DND-41 (cell line): Measurements from ENCODE around the gene ACBD6.

Source experiments
- ATAC-seq: fragments of 200-7000 bp; cut with Tn5 transposase; 3 replicates; pipeline ENCODE4 v1.9.1; 2021; ENCODE audit warnings: low read depth; ENCODE audit not compliant: insufficient read depth
- DNase-seq: peaks from one replicate; pipeline ENCODE4 v3.0.0-alpha.2; 2020
- H2AFZ ChIP-seq: 2 replicates; pipeline ENCODE4 v1.6.0; 2012; ENCODE audit warnings: low read depth, low read length
- H3K27ac ChIP-seq: 2 replicates; pipeline ENCODE4 v1.5.1; 2012; ENCODE audit warnings: low read length, inconsistent platforms
- H3K27me3 ChIP-seq: fragments of 200-600 bp; sonication (generic); 2 replicates; pipeline ENCODE4 v1.6.0; 2012; ENCODE audit warnings: low read length, mild to moderate bottlenecking, inconsistent platforms; ENCODE audit not compliant: insufficient read depth, poor library complexity
- H3K36me3 ChIP-seq: 2 replicates; pipeline ENCODE4 v1.5.1; 2012; ENCODE audit warnings: low read length, inconsistent platforms; ENCODE audit not compliant: insufficient read depth
- H3K4me1 ChIP-seq: 2 replicates; pipeline ENCODE4 v1.5.1; 2012; ENCODE audit warnings: mild to moderate bottlenecking, low read length; ENCODE audit not compliant: insufficient read depth
- H3K4me2 ChIP-seq: 2 replicates; pipeline ENCODE4 v1.6.0; 2012; ENCODE audit warnings: mild to moderate bottlenecking, moderate library complexity, low read length, inconsistent platforms; ENCODE audit not compliant: insufficient read depth
- H3K4me3 ChIP-seq, 2 experiments: fragments of 200-600 bp in 1 of 2; shearing (Covaris generic) in 1 of 2; 2 replicates each; pipeline ENCODE4 v1.5.1; 2012 to 2016; ENCODE audit warnings: inconsistent platforms in 2 of 2, low read length in 2 of 2, mild to moderate bottlenecking in 2 of 2, low read depth in 1 of 2, moderate library complexity in 1 of 2
- H3K79me2 ChIP-seq: 2 replicates; pipeline ENCODE4 v1.6.0; 2012; ENCODE audit warnings: low read length, inconsistent platforms; ENCODE audit not compliant: insufficient read depth
- H3K9ac ChIP-seq: 2 replicates; pipeline ENCODE4 v1.6.0; 2012; ENCODE audit warnings: low read depth, mild to moderate bottlenecking, inconsistent platforms, low read length, moderate library complexity
- H3K9me3 ChIP-seq: 2 replicates; pipeline ENCODE4 v1.5.1; 2012; ENCODE audit warnings: low read length, moderate library complexity, mild to moderate bottlenecking, inconsistent platforms; ENCODE audit not compliant: insufficient read depth, severe bottlenecking
- H4K20me1 ChIP-seq: 2 replicates; pipeline ENCODE4 v1.6.0; 2012; ENCODE audit warnings: low read length; ENCODE audit not compliant: insufficient read depth
- EZH2 ChIP-seq: IDR thresholded peaks from 3 replicates; pipeline ENCODE4 v1.6.1; 2012; ENCODE audit warnings: borderline replicate concordance, low read depth, mild to moderate bottlenecking, moderate library complexity, low read length, inconsistent platforms; ENCODE audit not compliant: severe bottlenecking
- TF ChIP-seq, protein P1 (sequence below): IDR thresholded peaks from 2 replicates; pipeline ENCODE4 v1.5.1; 2012; ENCODE audit warnings: borderline replicate concordance, low read length, moderate library complexity, mild to moderate bottlenecking; ENCODE audit not compliant: poor library complexity, severe bottlenecking; ENCODE audit errors: extremely low read depth

ACBD6 gene

DNA sequence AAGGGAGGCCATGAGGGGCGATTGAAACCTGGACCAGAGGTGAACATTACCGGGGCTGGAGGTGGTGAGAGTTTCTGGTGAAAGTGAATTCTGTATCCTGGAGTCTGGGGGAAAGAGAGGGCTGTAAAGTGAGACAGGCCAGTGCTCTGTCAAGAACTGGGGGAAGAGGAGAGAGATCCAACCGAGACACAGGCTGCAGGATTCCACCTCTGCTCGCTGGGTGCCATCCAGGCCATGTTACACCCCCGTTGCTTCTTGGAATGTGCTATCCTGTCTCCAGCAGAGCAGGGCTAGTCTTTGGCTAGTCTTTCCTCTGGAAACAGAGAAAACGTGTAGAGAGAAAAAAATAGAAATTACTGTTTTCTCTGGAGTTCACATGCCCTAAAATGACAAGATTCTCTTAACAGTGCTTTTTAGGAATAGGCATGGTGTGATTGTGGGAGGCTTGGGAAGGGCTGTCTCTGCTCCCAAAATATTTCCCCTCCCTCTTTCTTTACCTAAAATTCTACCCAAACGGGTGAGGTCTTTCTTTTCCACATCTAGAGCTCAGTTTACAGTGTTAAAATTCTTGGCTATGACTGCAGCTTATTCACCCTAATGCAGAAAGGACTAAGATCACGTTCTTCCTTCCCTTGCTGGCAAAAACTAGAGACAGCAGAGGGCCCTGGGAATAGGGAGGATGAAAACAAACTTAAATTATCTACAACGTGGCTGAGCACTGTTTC is 39.9 kb upstream of the ACBD6 start:
- no peak for TF ChIP-seq EZH2
- TF ChIP-seq, protein P1, sequence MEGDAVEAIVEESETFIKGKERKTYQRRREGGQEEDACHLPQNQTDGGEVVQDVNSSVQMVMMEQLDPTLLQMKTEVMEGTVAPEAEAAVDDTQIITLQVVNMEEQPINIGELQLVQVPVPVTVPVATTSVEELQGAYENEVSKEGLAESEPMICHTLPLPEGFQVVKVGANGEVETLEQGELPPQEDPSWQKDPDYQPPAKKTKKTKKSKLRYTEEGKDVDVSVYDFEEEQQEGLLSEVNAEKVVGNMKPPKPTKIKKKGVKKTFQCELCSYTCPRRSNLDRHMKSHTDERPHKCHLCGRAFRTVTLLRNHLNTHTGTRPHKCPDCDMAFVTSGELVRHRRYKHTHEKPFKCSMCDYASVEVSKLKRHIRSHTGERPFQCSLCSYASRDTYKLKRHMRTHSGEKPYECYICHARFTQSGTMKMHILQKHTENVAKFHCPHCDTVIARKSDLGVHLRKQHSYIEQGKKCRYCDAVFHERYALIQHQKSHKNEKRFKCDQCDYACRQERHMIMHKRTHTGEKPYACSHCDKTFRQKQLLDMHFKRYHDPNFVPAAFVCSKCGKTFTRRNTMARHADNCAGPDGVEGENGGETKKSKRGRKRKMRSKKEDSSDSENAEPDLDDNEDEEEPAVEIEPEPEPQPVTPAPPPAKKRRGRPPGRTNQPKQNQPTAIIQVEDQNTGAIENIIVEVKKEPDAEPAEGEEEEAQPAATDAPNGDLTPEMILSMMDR, result no peak
- H3K4me3 ChIP-seq, result no peak overlapping the region
- DNase-seq, result no peak
- no peak overlapping the region for H3K9ac ChIP-seq
- H3K36me3 ChIP-seq, result no peaks in the 10 kb centered on the region
- H3K9me3 ChIP-seq, result no peaks in the 10 kb centered on the region
- H3K27ac ChIP-seq, result no peak overlapping the region
- H3K79me2 ChIP-seq, result no peaks in the 10 kb centered on the region
- H3K4me2 ChIP-seq, result no peak overlapping the region
- no peak for ATAC-seq
- no peaks in the 10 kb centered on the region for H3K4me1 ChIP-seq
- no peaks in the 10 kb centered on the region for H3K27me3 ChIP-seq
- no peak overlapping the region for H2AFZ ChIP-seq
- no peaks in the 10 kb centered on the region for H4K20me1 ChIP-seq

DNA sequence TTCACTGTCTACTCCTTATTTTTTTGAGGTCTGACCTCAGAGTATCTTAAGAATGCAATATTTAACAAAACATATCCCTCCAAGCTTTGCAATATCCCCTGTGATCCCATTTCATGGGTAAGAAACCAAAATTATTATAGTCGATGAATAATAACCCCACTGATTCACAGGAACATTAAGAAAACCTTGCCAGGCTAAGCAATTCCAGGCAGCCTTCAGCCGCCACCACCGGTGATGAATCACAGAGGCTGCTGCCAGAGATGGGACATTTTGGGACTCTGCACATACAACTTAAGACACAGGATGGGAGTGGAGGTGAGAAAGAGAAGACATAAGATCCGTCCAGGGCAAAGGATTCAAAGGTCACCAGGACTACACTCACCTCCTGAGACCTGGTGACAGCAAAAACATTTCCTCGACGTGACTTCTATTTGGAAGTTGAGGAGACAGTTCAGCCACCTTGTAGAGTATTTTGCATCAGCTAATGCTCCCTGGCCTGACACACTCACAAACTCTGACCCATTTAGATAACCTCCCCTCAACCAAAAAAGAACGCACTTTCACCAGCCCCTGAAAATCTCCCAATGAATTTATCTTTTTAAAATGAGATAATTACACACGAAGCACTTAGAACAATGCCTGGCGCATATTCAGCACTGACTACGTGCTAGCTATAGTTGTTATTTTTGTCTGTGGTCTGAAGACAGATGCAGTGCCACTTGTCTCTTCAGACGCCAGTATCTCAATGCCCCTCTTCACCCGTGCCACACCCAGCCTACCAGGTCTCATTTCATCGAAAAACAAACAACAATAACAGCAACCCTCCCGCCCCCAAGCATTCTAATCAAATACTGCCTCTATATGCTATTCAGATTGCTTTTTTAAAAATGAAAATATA is 38.6 kb upstream of the ACBD6 start:
- no peaks in the 10 kb centered on the region for H3K27me3 ChIP-seq
- no peaks in the 10 kb centered on the region for H3K79me2 ChIP-seq
- DNase-seq (no peak), ATAC-seq (no peak)
- TF ChIP-seq EZH2, result no peak
- TF ChIP-seq, protein P1, result no peak
- H3K4me1 ChIP-seq, result no peaks in the 10 kb centered on the region
- H3K9ac ChIP-seq, result no peak overlapping the region
- no peak overlapping the region for H3K27ac ChIP-seq
- H2AFZ ChIP-seq, result no peak overlapping the region
- H4K20me1 ChIP-seq, result no peaks in the 10 kb centered on the region
- no peaks in the 10 kb centered on the region for H3K9me3 ChIP-seq
- H3K4me2 ChIP-seq, result no peak overlapping the region
- H3K4me3 ChIP-seq, result no peak overlapping the region
- H3K36me3 ChIP-seq, result no peaks in the 10 kb centered on the region

DNA sequence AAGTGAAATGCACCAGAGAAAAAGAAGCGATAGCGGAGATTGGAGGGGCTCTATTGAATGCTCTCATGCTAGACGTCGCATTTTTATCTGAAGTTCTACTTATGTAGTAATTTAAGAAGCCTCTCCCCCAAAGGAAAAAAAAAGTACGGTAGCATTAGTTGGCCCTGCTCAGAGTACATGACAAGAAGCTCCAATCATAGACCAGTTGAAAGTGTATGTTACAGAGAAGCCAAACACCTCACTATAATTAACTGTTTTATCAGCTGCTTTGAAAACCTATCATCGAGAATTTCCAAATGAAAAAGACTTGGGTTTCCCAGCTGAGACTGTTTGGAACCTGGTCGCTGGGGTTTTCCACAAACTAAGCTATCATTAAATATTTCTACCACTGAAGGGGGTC is 36.8 kb upstream of the ACBD6 start:
- Histone ChIP-seq H3K27ac (no peak overlapping the region), H2AFZ (no peak overlapping the region), H3K9me3 (no peaks in the 10 kb centered on the region), H3K79me2 (no peaks in the 10 kb centered on the region), H3K4me2 (no peak overlapping the region), H3K9ac (no peak overlapping the region), H4K20me1 (no peaks in the 10 kb centered on the region), H3K4me3 (no peak overlapping the region), H3K36me3 (no peaks in the 10 kb centered on the region), H3K27me3 (no peaks in the 10 kb centered on the region), H3K4me1 (no peaks in the 10 kb centered on the region)
- TF ChIP-seq, protein P1, result no peak
- no peak for TF ChIP-seq EZH2
- ATAC-seq, result no peak
- DNase-seq, result no peak
